Measurements from ENCODE around the gene ARMC3.
A peak's percentile ranks its signal among the peaks of the same experiment; 100 is the strongest.
"Not testable (repeated sequence)": the region's sequence is repeated elsewhere in the genome, so short reads cannot be mapped to it uniquely, and the experiment has no call there.

Gene ARMC3

DNA sequence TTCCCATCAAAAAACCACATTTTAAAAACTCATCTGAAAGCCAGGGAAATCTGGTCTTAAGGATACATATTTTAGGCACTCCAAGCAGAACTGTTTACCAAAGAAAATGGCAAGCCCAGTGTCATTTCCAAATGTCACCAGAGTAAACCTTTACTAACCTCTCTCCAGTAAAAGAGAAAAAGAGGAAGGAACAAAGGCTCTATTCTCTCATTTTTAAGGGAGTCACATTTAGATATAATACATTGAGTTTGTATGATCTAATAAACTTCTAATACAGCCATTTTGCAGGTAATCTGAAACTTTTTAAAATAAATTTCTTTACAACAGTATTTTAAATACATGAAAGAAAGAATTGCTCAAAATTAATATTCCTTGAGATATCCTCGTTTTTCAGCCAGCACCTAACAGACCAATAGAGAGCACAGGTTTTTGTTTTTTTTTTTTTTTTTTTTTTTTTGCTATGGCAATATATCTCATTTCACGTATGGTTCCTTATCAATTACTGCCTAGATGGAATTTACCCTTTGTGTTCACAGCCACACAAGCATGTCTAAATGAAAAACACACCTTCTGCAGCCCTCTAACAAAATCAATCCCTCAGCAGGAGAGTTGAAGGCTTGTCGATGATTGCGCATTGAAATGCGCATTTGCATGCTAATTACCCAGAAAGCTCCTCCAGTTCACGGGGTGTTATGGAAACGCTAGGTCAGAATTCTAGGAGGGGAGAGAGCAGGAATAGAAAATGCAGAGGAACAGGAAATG, 127.8 kb downstream of the ARMC3 start:
- DNase-seq: no peak
- H3K27ac Mint-ChIP-seq: no peak overlapping the region
- no peak overlapping the region for H3K4me3 Mint-ChIP-seq
- no peak for ATAC-seq (replicated peaks)
- H3K9me3 Mint-ChIP-seq: peaks cover 4 to 5% of the 10 kb centered on the region in 2 donors
- H3K4me1 Mint-ChIP-seq: no peaks in the 10 kb centered on the region
- no peaks in the 10 kb centered on the region for H3K36me3 Mint-ChIP-seq
- H3K27me3 Mint-ChIP-seq: peaks cover 24 to 25% of the 10 kb centered on the region in 2 donors

DNA sequence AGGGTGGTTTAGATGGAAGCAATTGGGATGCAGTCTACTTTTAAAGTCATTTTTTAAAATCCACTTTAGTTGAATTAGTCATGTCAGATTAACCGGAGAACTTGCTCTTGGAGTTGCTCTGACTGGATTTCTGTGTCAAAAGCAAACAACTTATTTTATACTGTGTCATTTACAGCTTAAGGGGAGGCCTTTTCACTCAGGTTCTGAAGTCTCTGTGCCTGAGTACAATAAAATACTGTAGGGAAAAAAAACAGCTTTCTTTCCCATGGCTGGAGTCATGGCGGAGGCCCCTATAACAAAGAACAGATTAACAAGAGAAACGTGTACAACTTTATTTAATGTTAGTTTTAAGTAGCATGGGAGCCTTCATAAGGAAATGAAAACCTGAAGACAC, 128.3 kb downstream of the ARMC3 start:
- Mint-ChIP-seq H3K27ac (no peak overlapping the region), H3K36me3 (no peaks in the 10 kb centered on the region), H3K4me3 (no peak overlapping the region), H3K27me3 (peaks cover 25 to 28% of the 10 kb centered on the region in 2 donors), H3K4me1 (no peaks in the 10 kb centered on the region), H3K9me3 (peaks cover 4 to 5% of the 10 kb centered on the region in 2 donors)
- DNase-seq: no peak
- ATAC-seq (replicated peaks): no peak

DNA sequence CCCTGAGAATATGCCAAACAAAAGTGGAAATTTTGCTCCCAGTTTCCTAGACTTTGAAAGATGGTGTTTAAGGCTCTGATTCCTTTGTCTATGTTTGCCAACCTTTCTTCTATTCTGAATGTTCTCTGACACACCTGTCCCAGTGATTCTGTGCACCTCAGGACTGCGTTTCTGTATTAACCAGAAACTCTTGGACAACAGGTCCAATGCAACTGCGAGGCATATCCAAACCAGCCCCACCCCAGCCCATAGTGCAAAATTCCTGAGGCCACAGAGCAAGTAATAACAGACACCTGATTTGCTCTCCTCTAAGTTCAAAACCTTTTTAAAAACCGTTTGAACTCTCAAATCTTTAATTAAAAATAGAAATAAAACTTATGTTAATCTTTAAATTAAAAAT, 130.5 kb downstream of the ARMC3 start:
- H3K4me1 Mint-ChIP-seq: no peaks in the 10 kb centered on the region

GRCh38 chr10:23060918-23061317, 133.1 kb downstream of the ARMC3 start:
- Mint-ChIP-seq H3K9me3 (peaks cover 4 to 5% of the 10 kb centered on the region in 2 donors), H3K36me3 (no peaks in the 10 kb centered on the region), H3K27ac (no peak overlapping the region), H3K4me3 (no peak overlapping the region), H3K4me1 (no peaks in the 10 kb centered on the region), H3K27me3 (peaks cover 28 to 35% of the 10 kb centered on the region in 2 donors)
- ATAC-seq (replicated peaks) (no peak), DNase-seq (no peak)

More for the DNA sequence above, 130.5 kb downstream of the ARMC3 start:
- DNase-seq (no peak), ATAC-seq (replicated peaks) (no peak)
- Mint-ChIP-seq H3K36me3 (no peaks in the 10 kb centered on the region), H3K27ac (no peak overlapping the region), H3K4me3 (no peak overlapping the region), H3K9me3 (peaks cover 4 to 5% of the 10 kb centered on the region in 2 donors), H3K27me3 (peaks cover 24 to 25% of the 10 kb centered on the region in 2 donors)

- Mint-ChIP-seq H3K36me3 (no peaks in the 10 kb centered on the region), H3K4me3 (no peak overlapping the region)
Measured at GRCh38 chr10:23063045-23063972, 135.5 kb downstream of the ARMC3 start.

GRCh38 chr10:23063973-23064812, 136.3 kb downstream of the ARMC3 start:
- no peak for ATAC-seq (replicated peaks)
- H3K4me3 Mint-ChIP-seq: no peak overlapping the region
- H3K4me1 Mint-ChIP-seq: peaks cover 3 to 6% of the 10 kb centered on the region in 2 donors
- peaks cover 24 to 36% of the 10 kb centered on the region in 2 donors for H3K27me3 Mint-ChIP-seq
- H3K9me3 Mint-ChIP-seq: peaks cover 2 to 4% of the 10 kb centered on the region in 2 donors
- no peak overlapping the region for H3K27ac Mint-ChIP-seq
- no peak for DNase-seq
- no peaks in the 10 kb centered on the region for H3K36me3 Mint-ChIP-seq

More at GRCh38 chr10:23063045-23063972, 135.5 kb downstream of the ARMC3 start:
- DNase-seq: no peak
- Mint-ChIP-seq H3K4me1 (peaks cover 3 to 5% of the 10 kb centered on the region in 2 donors), H3K27me3 (peaks cover 22 to 31% of the 10 kb centered on the region in 2 donors), H3K27ac (no peak overlapping the region), H3K9me3 (peaks cover 4 to 5% of the 10 kb centered on the region in 2 donors)
- ATAC-seq (replicated peaks): no peak

DNA sequence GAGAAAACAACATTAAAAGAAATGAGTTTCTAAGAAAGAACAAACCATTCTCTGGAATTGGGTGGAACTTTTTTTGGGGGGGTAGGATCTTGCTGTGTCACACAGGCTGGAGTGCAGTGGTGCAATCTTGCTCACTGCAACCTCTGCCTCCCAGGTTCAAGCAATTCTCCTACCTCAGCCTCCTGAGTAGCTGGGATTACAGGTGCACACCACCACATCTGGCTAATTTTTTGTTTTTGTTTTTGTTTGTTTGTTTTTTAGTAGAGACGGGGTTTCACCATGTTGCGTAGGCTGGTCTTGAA, 136.9 kb downstream of the ARMC3 start:
- ATAC-seq (replicated peaks); H3K4me1 Mint-ChIP-seq; H3K36me3 Mint-ChIP-seq; H3K4me3 Mint-ChIP-seq; H3K9me3 Mint-ChIP-seq; H3K27ac Mint-ChIP-seq; DNase-seq: not testable (repeated sequence)
- H3K27me3 Mint-ChIP-seq: peaks cover 24 to 41% of the 10 kb centered on the region in 2 donors

- H3K27ac Mint-ChIP-seq: no peak overlapping the region
- H3K36me3 Mint-ChIP-seq: no peaks in the 10 kb centered on the region
- H3K4me1 Mint-ChIP-seq: peaks cover 3 to 6% of the 10 kb centered on the region in 2 donors
- H3K9me3 Mint-ChIP-seq: no peaks in the 10 kb centered on the region
- H3K4me3 Mint-ChIP-seq: no peak overlapping the region
- peaks cover 19 to 36% of the 10 kb centered on the region in 2 donors for H3K27me3 Mint-ChIP-seq
- no peak for ATAC-seq (replicated peaks)
- DNase-seq: no peak
Measured at GRCh38 chr10:23065181-23065948, 137.5 kb downstream of the ARMC3 start.

DNA sequence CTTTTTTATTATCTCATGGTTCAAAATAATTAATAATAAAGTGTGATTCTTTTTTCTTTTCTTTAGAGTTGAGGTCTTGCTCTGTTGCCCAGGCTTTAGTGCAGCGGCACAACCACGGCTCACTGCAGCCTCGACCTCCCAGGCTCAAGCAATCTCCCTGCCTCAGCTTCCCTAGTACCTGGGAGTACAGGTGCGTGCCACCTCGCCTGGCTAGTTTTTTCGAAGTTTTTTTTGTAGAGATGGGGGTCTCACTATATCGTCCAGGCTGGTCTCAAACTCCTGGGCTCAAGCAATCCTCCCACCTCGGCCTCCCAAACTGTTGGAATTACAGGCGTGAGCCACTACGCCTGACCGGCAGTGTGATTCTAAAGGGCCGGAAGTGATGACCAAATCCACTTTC, 139.5 kb downstream of the ARMC3 start:
- no peaks in the 10 kb centered on the region for H3K36me3 Mint-ChIP-seq
- no peak for DNase-seq
- peaks cover 12 to 29% of the 10 kb centered on the region in 2 donors for H3K27me3 Mint-ChIP-seq
- no peak for ATAC-seq (replicated peaks)
- peaks cover 3 to 6% of the 10 kb centered on the region in 2 donors for H3K4me1 Mint-ChIP-seq
- no peak overlapping the region for H3K4me3 Mint-ChIP-seq
- no peak overlapping the region for H3K27ac Mint-ChIP-seq
- H3K9me3 Mint-ChIP-seq: no peaks in the 10 kb centered on the region

- H3K27me3 Mint-ChIP-seq: peaks cover 12 to 29% of the 10 kb centered on the region in 2 donors
- H3K36me3 Mint-ChIP-seq: no peaks in the 10 kb centered on the region
- ATAC-seq (replicated peaks) (peak; percentile 78 to 82), DNase-seq (peak; percentile 34)
- no peak overlapping the region for H3K4me3 Mint-ChIP-seq
- no peaks in the 10 kb centered on the region for H3K9me3 Mint-ChIP-seq
- peaks cover 3 to 6% of the 10 kb centered on the region in 2 donors for H3K4me1 Mint-ChIP-seq
- H3K27ac Mint-ChIP-seq: no peak overlapping the region
Measured at GRCh38 chr10:23067939-23068775, 140.3 kb downstream of the ARMC3 start.

GRCh38 chr10:23069019-23069815, 141.4 kb downstream of the ARMC3 start:
- no peaks in the 10 kb centered on the region for H3K9me3 Mint-ChIP-seq
- DNase-seq: no peak
- peaks cover 3 to 6% of the 10 kb centered on the region in 2 donors for H3K4me1 Mint-ChIP-seq
- peak in 1 of 2 donors; percentile 27 for ATAC-seq (replicated peaks)
- no peak overlapping the region for H3K4me3 Mint-ChIP-seq
- H3K36me3 Mint-ChIP-seq: no peaks in the 10 kb centered on the region
- peaks cover 6 to 19% of the 10 kb centered on the region in 2 donors for H3K27me3 Mint-ChIP-seq
- no peak overlapping the region for H3K27ac Mint-ChIP-seq
